Femur (tissue), 1 donor: ENCODE results near the gene CELSR3.

Source experiments
- DNase-seq: peaks from one replicate; pipeline ENCODE4 v3.0.0-alpha.2; 2017

The CELSR3 gene

GRCh38 chr3:48686538-48687219 is 24.0 kb upstream of the CELSR3 start:
- no peak for DNase-seq

- peak; percentile 92 for DNase-seq
Observed at GRCh38 chr3:48685603-48686511, 23.2 kb upstream of the CELSR3 start, which contains the start of gene NCKIPSD. TSS of gene NCKIPSD (minus strand) at chr3:48685915. CDS start at chr3:48685807, 108 bp downstream.

GRCh38 chr3:48685293-48685602 is 22.6 kb upstream of the CELSR3 start:
- no peak for DNase-seq

DNA sequence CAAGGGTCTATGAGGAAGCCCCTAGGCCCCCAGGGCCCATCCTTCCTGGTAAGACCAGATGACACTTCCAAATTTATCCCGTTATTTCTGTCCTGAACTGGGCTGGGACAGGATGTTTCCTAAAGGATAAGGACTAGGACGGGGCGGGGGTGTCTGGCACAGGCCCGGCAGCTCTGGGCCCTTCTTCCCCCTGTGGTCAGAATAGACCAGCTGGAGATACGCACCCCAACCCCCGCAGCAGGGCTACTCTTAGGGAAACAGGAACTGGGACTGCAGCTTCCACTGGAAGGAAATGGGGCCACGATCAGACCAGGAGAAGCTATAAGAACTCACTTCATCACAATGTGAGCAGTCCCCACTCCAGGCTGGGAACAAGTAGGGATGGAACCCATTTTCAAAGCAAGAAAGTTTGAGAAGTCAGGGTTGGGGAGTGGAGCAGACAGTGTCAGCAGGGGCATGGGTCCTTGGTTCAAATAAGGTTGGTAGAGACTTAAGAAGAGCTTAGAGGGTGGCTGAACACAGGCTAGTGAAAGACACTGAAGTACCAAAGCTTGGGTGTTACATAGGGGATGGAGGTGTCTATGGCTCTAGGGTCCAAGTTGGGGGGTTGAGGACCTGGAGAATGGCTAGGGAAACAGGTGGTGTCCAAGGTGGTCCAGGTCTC is 21.9 kb upstream of the CELSR3 start:
- DNase-seq: no peak

DNA sequence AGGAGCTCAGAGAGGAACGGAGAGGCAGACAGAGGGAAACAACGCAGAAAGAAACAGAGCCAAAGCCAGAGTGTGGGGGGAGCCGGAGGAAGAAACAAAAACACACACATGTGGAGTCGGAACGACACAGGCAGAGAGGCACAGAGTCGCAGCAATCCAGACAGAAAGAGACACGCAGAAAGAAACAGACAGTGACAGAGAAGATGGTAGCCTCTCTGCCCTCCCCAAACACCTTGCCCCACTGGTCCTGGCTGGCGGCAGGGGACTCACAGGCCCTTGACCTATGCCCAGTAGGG is 21.3 kb upstream of the CELSR3 start:
- DNase-seq: no peak

GRCh38 chr3:48682786-48683185 is 20.1 kb upstream of the CELSR3 start:
- no peak for DNase-seq

GRCh38 chr3:48681974-48682610 is 19.4 kb upstream of the CELSR3 start:
- DNase-seq: no peak

DNA sequence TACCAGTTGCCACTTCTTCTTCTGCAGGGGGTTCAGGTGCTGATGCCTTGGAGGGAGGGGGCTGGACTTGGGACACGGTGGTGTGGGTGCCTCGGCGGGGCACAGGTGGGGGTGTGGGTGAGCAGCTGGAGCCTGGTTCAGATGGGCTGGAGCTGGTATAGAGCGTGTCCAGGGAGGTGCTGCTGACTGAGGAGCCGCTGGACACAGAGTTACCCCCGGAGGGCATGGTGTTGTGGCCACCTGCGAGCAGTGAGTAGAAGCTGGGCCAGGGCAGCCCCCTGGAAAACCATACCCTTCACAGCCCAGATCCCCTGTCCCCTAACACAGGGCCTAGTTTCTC is 18.8 kb upstream of the CELSR3 start:
- DNase-seq: no peak

DNA sequence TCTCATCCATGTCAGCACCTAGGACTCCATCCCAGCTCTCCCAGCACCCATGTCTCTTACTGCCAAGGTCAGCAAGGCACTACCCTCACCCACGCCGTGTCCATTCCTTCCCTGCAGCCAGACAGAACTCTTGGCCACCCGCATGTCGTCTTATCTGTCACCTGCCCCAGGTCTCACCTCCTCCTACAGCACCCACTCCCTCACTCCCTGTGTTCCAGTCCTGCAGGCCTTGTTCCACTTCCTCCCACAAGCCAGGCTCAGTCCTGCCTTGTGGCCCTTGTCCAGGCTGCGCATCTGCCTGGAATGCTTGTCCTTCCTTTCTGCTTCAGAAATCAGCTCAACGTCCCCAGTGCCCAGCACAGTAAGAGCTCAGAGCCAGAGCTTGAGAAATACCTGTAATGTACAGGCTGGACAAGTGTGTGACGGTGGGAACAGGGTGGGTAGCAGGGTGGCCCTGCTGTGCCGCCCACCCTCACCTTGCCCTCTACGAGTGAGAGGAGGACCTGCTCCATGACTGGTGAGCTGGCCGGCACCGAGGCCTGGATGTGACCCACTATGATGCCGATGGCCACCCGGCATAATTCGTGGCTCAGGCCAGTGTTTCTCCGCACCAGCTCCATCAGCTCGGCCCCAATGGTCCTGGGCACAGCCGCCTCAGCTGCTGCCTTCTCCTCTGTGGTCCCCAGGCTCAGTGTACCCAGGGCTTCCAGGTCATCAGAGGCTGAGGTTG is 18.3 kb upstream of the CELSR3 start:
- DNase-seq: no peak

DNA sequence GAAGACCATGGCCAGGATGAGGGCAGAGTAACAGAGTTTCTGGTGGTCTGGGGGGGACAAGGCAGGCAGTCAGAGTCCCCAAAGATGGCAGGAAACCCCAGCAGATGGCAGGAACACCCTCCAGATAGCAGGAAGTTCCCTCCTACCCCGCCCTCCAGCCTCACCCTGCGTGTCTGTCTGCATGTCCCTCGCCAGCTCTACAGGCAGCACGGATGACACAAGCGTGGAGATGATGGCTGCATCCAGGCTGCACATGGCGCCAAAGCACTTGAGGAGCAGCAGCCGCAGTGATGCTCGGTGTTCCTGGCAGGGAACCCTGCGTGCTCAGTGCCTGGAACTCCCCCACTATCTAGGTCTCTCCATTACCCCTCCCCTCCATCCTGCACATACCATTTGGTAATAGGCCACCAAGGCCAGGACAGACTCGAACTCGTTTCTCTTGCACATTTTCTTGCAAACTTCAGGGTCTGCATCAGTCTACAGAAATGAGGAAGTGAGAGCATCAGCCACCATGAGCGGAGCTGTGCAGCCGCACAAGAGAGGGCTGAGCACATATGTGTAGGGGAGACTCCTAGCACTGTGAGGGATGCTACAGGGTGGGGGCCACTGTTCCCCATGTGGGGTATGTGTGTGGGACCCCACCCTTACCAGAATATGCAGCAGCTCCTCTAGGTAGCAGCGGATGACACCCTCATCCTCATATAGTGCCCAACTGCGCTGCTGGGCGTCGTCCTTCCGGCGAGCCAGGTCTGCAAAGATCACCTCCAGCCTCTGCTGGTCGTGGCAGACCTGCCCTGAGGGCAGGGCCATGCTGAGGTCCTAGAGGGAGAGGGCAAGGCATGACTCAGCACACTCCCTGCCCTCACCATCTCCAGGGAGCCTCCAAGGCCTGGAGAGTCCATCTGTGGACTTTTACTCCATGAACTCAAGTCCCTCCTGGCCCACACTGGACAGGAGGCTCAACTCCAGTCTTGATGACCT is 17.0 kb upstream of the CELSR3 start:
- no peak for DNase-seq

DNA sequence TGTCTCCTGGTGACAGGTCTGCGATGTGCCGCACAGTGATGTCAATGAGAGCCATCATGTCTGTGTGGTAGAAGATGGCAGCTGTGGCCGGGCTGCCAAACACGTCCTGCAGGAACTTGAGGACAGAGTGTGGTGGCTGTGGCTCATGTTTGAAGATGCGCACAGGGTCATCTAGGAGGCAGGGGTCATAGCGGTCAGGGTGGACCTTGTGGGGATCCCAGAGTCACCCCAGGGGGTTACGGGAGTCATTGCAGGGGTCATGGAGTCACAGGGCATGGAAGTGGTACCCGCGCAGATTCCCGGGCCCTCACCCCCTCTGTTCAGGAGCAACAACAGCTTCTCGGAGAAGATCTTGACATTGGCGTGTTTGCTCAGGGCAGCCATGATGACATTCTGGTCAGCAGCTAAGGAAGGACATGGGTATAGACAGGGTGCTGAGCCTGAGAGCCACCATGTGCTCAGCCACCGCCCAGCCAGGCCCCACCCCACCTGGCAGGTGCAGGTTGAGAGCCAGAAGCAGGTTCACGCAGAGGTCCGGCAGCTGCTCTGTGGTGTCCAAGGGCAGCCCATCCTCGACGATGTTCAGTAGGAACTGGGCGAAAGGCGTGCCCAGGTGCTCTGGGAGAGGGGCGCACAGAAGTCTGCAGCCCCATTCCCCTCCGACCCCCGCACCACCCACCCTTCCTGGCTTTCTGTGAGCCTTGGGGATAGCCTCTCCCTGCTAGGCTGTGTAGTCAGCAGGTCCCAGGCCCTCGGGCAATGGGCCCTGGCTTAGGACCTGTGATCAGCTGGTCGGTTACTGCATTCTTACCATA is 16.1 kb upstream of the CELSR3 start:
- DNase-seq: no peak

GRCh38 chr3:48678056-48678455 is 15.4 kb upstream of the CELSR3 start:
- no peak for DNase-seq

DNA sequence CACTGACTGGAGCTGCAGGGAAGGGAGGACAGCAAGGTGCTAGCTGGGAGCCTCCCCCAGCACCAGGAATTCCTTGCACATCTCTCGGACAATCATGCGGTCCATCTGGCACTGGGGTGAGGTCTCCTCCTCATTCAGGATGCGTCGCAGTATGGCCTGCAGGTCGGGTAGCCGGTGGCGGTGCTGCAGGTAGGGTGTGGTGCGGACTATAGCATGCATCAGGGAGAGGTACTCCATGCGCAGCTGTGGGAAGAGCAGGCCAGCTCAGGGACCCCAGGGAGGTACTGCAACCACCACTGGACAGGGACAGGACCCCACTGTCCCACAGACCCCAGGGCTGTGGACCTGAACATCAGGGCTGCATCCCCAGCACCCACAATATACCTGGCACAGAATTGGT is 11.8 kb upstream of the CELSR3 start:
- DNase-seq: no peak

GRCh38 chr3:48672522-48672921 is 9.8 kb upstream of the CELSR3 start:
- DNase-seq: no peak

GRCh38 chr3:48664929-48665328 is 2.2 kb upstream of the CELSR3 start:
- no peak for DNase-seq

GRCh38 chr3:48664313-48664644 is 1.6 kb upstream of the CELSR3 start:
- DNase-seq: no peak

- peak; percentile 94 for DNase-seq
Observed at GRCh38 chr3:48663489-48664312, 1.0 kb upstream of the CELSR3 start.

DNA sequence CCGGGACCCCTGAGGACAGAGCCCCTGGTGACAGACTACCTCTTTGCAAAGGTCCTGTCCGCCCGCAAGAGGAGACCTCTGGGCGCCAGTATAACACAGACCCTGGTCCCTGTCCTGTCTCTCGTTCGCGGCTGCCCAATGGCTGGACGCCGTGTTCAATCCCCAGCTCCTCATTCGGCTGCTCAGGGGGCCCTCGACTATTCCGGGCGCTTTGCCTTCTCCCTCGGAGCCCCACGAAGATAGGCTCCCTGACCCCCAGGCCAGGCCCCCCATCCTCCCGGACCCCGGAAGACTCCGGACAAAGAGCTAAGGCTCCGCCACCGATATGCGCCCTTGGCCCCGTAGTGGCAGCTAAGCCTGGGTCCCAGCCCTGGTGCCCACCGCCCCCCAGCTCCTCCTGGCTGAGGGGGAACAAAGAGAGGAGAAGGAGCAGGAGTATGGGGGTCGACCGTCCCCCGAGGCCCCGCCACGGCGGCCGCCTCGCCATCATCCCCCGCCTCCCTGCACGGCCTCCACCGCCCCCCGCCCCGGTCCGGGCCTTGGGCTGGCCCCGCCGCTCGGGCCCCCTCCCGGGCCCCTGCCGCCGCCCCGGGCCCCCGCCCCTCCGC is 437 bp downstream of the CELSR3 start:
- no peak for DNase-seq

DNA sequence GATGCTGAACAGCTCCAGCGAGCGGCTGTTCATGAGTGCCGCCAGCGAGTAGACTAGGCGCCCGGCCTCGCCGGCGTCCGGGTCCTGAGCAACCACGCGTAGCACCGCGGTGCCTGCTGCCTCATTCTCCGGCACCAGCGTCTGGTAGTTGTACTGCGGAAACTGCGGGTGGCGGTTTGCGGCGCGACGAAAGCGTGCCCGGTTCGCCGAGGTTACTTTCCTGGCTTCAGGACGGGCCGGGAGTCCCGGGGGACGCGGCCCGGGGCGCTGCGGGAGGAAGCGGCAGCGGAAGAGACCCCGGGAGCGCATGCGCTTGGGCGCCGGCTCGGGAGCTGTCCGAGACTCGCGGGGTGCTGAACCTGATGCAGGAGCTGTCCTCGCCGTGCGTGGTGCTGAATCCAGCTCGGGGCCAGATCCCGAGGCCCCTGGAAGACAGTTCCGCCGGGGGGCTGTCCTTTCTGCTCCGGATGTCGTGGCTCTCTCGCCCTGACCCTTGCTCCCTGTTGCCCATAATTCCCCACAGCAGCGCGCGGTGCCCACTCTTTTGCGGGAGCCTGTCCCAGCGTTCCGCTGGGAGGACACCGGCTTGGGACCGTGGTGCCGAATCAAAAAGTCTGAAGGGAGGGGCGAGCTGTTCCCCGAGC is 1.1 kb downstream of the CELSR3 start:
- DNase-seq: peak; percentile 87
